ENCODE measurements around the gene USE1.

DNA sequence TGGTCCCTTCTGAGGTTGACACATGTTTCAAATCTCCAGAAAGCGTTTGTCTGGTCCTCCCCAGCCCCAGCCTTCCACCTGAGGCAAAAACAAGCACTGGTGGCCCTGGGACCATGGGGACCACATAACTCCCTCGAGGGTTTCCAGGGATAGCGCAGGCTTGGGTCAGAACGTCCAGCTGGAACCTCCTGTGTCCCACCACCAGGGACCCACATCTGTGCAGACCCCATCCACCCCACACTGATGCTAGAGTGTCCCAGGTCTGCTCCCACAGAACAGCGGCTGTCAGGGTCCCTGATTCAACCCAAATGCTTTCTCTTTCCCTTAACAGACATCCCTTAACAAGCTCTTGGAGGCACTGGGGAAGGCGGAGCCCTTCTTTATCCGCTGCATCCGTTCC lies 29.6 kb upstream of the USE1 start:
- TF ChIP-seq, protein P1, sequence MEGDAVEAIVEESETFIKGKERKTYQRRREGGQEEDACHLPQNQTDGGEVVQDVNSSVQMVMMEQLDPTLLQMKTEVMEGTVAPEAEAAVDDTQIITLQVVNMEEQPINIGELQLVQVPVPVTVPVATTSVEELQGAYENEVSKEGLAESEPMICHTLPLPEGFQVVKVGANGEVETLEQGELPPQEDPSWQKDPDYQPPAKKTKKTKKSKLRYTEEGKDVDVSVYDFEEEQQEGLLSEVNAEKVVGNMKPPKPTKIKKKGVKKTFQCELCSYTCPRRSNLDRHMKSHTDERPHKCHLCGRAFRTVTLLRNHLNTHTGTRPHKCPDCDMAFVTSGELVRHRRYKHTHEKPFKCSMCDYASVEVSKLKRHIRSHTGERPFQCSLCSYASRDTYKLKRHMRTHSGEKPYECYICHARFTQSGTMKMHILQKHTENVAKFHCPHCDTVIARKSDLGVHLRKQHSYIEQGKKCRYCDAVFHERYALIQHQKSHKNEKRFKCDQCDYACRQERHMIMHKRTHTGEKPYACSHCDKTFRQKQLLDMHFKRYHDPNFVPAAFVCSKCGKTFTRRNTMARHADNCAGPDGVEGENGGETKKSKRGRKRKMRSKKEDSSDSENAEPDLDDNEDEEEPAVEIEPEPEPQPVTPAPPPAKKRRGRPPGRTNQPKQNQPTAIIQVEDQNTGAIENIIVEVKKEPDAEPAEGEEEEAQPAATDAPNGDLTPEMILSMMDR (IDR thresholded peaks at IDR 0.05), result no peak
- no peak for TF ChIP-seq POLR2A (IDR thresholded peaks at IDR 0.05)
